HG03175 (cell line): ENCODE results near the gene APOL5.
A peak's percentile ranks its signal among the peaks of the same experiment; 100 is the strongest.

ENCODE experiments used
- ATAC-seq: cut with Tn5 transposase; IDR thresholded peaks from one replicate; pipeline ENCODE4 v1.9.1; 2021; ENCODE audit warnings: mild to moderate bottlenecking, moderate library complexity; ENCODE audit not compliant: unreplicated experiment

APOL5 gene

GRCh38 chr22:35739931-35740380 is 22.3 kb downstream of the APOL5 start:
- ATAC-seq: no peak

DNA sequence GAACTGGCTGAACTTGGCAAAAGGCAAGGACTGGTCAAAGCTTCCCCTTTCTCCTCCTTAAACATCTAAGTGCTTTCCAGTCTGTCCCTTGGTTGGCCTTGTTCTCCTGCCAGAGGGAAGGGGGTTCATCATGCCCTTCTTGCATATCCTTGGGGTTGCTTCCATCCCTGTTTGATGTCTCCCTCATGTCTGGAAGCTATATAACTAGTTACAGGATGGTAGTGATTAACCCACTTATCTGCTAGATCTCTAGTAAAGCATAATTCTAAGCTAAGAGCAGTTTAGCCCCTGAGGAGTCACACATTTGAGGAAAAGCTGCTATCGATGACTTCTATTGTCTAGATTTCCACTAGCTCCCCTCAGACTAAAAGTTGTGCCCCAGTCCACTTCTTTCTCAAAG is 22.9 kb downstream of the APOL5 start:
- no peak for ATAC-seq

- no peak for ATAC-seq
These were observed 24.8 kb downstream of the APOL5 start for GRCh38 chr22:35742342-35743100.

GRCh38 chr22:35743326-35743860 is 25.7 kb downstream of the APOL5 start:
- ATAC-seq: no peak

DNA sequence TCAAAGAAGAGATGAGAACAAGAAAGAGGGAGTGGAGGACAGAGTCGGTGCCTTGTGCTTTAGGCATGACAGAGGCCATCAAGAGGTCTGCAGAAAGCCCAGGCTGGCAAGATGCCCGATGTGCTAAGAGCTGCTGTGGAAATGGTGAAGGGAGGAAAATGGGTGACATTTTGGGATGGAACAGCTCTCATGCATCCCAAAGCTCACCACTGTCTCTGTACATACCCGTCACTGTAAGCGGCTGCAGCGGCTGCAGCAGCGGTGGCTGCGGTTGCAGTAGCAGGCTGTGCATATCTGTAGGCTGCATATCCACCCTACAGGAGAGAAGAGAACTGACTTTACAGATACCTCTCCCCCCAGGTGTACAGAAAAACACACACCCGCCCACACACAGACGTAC is 28.6 kb downstream of the APOL5 start:
- no peak for ATAC-seq

DNA sequence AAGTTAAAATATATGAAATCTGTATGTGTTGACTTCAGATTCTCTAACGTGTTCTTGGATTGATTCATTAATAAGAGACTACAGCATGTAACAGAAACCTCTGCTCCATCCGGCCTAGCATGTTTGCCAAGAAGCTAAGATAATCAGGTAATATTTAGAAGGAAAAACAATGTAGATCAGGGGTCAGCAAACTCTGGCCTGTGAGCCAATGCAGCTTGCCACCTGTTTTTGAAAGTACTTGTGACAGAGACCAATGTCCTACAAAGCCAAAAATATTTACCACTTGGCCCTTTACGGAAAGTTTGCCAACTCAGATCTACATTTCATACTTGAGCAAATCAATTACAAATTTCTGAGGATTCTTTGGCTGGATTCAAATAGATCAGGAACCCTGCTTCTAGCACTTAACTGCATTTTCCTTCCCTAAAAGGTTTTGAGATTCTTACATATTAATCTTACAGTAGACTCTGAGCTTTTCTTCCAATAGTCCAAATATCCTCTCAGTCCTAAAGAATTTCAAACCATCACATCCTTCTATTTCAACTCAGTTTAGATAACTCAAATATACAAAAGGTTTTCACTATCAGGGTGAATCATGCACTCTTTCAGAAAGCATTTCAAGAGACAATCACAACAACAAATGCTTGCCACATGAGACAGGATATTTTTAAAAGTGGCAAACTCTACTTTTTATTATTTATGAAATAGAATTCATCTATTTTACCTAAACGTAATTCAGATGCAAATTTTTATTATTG is 29.5 kb downstream of the APOL5 start:
- no peak for ATAC-seq

DNA sequence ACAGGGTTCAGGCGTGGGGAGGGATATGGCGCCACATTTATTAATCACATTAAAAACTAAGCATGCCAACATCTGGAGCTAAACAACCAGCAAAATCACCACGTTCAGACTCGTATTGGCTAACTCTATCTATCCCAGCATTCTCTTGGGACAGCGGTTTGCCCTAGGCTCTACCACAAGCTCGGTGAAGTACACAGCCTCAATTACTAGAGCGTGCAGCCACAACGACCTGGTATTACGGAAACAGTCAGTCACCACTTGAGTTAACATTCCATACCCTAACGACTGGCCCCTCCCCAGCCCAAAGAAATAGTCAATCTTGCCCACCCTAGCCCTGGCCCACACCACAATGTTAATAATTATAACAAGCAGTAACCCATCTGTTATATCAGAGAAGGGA is 32.1 kb downstream of the APOL5 start:
- peak; percentile 72 for ATAC-seq

DNA sequence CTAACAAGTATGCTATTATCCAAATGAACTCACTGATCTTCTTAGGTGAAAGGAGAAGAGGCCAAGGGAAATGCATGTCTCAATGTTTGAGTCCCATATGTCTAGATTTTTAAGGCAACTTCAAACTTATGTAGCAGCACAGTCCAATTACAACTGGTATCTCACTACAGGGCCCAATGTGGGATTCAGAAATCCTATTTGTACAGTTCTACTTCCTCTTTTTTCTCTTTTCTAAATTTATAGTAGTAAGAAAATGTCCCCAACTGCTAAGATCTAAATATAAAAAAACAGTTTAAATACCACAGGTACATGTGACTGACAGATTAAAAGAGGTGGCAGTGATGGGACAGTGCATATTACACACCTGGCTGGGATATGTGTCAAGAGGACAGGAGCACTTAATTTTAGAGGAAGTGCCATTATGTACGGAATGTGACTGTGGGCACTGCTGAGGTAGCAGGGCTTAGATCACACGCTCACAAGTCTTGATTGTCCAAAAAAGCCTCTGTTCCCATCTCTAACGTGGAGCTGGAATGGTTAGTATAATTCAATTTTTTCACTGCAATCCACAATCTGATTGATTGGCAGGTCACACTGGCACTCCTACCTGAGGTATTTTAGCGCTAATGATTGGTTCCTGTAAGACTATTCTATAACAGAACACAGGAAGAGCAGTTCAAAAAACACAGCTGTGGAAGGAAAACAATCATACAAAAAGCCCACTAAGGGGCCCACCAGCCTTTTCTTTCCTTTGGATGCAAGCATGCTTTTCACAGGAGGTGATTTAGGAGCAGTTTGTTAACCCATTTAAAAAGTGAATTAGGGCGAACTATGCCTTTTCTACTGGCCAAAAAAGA is 34.6 kb downstream of the APOL5 start:
- ATAC-seq: no peak

- ATAC-seq: no peak
These were observed 35.2 kb downstream of the APOL5 start for GRCh38 chr22:35752863-35753189.

DNA sequence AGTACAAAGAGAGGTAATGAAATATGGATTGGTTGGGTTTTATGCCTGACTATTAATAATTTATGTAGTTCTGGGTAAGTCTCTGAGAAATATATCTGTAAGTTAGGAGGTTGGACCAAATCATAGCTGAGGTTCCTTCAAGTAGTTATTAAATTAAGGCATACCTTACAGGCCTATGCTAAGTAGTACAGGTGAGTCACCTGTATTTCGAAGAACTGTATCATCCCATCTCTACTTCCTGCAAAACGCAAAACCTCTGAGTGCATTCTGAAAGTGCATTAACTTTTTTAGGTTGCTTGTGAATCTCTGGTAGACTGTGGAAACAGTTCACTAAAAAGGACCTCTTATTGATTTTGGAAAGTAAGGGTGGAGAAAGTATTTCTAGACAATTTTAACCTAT is 37.1 kb downstream of the APOL5 start:
- ATAC-seq: no peak

GRCh38 chr22:35756722-35757121 is 39.0 kb downstream of the APOL5 start:
- ATAC-seq: no peak

GRCh38 chr22:35758394-35758793 is 40.7 kb downstream of the APOL5 start:
- ATAC-seq: no peak

- no peak for ATAC-seq
These were observed 43.4 kb downstream of the APOL5 start for GRCh38 chr22:35761037-35761436.

- no peak for ATAC-seq
These were observed 49.2 kb downstream of the APOL5 start for GRCh38 chr22:35766654-35767580.

GRCh38 chr22:35769974-35770373 is 52.3 kb downstream of the APOL5 start:
- ATAC-seq: no peak

GRCh38 chr22:35775339-35775738 is 57.7 kb downstream of the APOL5 start:
- ATAC-seq: no peak

- ATAC-seq: no peak
These were observed 59.8 kb downstream of the APOL5 start for GRCh38 chr22:35777335-35777975.
